ENCODE data around the gene FBXW4. TPM values are rescaled to one million over a fixed set of nuclear protein-coding genes. Genes with fewer than 3 reads are reported as not detected.

The FBXW4 gene
- total and polyA plus RNA-seq, 10 of the 15 experiments (the other 5 are each of a cell fraction or from before 2014, with no cell fraction given) = 5.7 to 42.0 (median 27.5) TPM

DNA sequence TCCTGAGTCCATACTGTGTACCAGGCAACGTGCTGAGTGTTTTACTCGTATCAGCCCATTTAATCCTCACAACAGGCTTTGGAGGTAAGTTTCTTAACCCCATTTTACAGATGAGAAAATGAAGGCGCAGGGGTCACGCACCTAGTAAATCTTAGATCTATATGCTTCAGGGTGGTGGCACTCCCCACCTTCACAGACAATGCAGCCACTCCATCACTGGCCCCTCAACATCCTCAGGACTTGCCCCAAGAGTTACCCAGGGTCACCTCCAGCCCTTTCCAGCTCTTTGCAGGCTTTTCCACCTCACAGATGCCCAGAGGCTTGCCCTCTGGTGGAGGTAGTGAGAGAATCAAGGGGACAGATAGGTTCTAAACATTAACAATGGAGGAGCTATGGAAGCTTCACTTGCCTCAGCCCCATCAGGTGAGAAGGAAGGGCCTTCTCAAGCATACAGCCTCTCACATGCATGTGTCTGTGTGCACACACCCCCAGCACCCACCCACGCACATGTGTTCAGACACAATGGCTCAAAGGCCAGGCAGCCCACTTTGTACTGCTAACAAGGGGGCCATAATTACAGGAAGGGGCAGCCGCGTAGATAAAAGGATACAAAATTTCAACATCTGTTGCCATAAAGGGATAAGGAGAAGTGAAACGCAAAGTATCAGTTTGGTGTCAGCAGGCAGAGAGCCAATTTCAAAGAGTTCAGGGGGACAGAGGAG lies 77.7 kb downstream of the FBXW4 start (continued):
- TF ChIP-seq, protein P1, sequence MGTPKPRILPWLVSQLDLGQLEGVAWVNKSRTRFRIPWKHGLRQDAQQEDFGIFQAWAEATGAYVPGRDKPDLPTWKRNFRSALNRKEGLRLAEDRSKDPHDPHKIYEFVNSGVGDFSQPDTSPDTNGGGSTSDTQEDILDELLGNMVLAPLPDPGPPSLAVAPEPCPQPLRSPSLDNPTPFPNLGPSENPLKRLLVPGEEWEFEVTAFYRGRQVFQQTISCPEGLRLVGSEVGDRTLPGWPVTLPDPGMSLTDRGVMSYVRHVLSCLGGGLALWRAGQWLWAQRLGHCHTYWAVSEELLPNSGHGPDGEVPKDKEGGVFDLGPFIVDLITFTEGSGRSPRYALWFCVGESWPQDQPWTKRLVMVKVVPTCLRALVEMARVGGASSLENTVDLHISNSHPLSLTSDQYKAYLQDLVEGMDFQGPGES (IDR thresholded peaks at IDR 0.05) = no peak
- TF ChIP-seq, protein P2, sequence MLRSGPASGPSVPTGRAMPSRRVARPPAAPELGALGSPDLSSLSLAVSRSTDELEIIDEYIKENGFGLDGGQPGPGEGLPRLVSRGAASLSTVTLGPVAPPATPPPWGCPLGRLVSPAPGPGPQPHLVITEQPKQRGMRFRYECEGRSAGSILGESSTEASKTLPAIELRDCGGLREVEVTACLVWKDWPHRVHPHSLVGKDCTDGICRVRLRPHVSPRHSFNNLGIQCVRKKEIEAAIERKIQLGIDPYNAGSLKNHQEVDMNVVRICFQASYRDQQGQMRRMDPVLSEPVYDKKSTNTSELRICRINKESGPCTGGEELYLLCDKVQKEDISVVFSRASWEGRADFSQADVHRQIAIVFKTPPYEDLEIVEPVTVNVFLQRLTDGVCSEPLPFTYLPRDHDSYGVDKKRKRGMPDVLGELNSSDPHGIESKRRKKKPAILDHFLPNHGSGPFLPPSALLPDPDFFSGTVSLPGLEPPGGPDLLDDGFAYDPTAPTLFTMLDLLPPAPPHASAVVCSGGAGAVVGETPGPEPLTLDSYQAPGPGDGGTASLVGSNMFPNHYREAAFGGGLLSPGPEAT (IDR thresholded peaks at IDR 0.05; ENCODE audit: low read depth) = peak; percentile 50; the same call in 1 of the 2 replicates
- TF ChIP-seq NR2C2 (IDR thresholded peaks at IDR 0.05; ENCODE audit: borderline replicate concordance, control insufficient read depth, insufficient read length, low read depth) (no peak), BRCA1 (IDR thresholded peaks at IDR 0.05; ENCODE audit: low read depth, low read length) (no peak), MTA2 (IDR thresholded peaks at IDR 0.05; ENCODE audit: low read depth) (peak; percentile 91), POLR2A (IDR thresholded peaks at IDR 0.05; ENCODE audit: low read depth, low read length) (0 out of 2 replicates have a peak, but pooled peaks have one; percentile 6)
- TF ChIP-seq, protein P3, sequence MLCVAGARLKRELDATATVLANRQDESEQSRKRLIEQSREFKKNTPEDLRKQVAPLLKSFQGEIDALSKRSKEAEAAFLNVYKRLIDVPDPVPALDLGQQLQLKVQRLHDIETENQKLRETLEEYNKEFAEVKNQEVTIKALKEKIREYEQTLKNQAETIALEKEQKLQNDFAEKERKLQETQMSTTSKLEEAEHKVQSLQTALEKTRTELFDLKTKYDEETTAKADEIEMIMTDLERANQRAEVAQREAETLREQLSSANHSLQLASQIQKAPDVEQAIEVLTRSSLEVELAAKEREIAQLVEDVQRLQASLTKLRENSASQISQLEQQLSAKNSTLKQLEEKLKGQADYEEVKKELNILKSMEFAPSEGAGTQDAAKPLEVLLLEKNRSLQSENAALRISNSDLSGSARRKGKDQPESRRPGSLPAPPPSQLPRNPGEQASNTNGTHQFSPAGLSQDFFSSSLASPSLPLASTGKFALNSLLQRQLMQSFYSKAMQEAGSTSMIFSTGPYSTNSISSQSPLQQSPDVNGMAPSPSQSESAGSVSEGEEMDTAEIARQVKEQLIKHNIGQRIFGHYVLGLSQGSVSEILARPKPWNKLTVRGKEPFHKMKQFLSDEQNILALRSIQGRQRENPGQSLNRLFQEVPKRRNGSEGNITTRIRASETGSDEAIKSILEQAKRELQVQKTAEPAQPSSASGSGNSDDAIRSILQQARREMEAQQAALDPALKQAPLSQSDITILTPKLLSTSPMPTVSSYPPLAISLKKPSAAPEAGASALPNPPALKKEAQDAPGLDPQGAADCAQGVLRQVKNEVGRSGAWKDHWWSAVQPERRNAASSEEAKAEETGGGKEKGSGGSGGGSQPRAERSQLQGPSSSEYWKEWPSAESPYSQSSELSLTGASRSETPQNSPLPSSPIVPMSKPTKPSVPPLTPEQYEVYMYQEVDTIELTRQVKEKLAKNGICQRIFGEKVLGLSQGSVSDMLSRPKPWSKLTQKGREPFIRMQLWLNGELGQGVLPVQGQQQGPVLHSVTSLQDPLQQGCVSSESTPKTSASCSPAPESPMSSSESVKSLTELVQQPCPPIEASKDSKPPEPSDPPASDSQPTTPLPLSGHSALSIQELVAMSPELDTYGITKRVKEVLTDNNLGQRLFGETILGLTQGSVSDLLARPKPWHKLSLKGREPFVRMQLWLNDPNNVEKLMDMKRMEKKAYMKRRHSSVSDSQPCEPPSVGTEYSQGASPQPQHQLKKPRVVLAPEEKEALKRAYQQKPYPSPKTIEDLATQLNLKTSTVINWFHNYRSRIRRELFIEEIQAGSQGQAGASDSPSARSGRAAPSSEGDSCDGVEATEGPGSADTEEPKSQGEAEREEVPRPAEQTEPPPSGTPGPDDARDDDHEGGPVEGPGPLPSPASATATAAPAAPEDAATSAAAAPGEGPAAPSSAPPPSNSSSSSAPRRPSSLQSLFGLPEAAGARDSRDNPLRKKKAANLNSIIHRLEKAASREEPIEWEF (IDR thresholded peaks at IDR 0.05; ENCODE audit: insufficient replicate concordance, low read depth, low read length) = no peak
- TF ChIP-seq, protein P4, sequence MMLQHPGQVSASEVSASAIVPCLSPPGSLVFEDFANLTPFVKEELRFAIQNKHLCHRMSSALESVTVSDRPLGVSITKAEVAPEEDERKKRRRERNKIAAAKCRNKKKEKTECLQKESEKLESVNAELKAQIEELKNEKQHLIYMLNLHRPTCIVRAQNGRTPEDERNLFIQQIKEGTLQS (IDR thresholded peaks at IDR 0.05; ENCODE audit: borderline replicate concordance, extremely low read depth, low read depth, low read length) = no peak
- TF ChIP-seq, protein P5, sequence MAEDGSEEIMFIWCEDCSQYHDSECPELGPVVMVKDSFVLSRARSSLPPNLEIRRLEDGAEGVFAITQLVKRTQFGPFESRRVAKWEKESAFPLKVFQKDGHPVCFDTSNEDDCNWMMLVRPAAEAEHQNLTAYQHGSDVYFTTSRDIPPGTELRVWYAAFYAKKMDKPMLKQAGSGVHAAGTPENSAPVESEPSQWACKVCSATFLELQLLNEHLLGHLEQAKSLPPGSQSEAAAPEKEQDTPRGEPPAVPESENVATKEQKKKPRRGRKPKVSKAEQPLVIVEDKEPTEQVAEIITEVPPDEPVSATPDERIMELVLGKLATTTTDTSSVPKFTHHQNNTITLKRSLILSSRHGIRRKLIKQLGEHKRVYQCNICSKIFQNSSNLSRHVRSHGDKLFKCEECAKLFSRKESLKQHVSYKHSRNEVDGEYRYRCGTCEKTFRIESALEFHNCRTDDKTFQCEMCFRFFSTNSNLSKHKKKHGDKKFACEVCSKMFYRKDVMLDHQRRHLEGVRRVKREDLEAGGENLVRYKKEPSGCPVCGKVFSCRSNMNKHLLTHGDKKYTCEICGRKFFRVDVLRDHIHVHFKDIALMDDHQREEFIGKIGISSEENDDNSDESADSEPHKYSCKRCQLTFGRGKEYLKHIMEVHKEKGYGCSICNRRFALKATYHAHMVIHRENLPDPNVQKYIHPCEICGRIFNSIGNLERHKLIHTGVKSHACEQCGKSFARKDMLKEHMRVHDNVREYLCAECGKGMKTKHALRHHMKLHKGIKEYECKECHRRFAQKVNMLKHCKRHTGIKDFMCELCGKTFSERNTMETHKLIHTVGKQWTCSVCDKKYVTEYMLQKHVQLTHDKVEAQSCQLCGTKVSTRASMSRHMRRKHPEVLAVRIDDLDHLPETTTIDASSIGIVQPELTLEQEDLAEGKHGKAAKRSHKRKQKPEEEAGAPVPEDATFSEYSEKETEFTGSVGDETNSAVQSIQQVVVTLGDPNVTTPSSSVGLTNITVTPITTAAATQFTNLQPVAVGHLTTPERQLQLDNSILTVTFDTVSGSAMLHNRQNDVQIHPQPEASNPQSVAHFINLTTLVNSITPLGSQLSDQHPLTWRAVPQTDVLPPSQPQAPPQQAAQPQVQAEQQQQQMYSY (CRISPR knock-in tag; IDR thresholded peaks at IDR 0.05) = no peak
- TF ChIP-seq, protein P6, sequence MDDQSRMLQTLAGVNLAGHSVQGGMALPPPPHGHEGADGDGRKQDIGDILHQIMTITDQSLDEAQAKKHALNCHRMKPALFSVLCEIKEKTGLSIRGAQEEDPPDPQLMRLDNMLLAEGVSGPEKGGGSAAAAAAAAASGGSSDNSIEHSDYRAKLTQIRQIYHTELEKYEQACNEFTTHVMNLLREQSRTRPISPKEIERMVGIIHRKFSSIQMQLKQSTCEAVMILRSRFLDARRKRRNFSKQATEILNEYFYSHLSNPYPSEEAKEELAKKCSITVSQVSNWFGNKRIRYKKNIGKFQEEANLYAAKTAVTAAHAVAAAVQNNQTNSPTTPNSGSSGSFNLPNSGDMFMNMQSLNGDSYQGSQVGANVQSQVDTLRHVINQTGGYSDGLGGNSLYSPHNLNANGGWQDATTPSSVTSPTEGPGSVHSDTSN (IDR thresholded peaks at IDR 0.05; ENCODE audit: insufficient replicate concordance, low read depth, low read length) = no peak
- TF ChIP-seq, protein P7, sequence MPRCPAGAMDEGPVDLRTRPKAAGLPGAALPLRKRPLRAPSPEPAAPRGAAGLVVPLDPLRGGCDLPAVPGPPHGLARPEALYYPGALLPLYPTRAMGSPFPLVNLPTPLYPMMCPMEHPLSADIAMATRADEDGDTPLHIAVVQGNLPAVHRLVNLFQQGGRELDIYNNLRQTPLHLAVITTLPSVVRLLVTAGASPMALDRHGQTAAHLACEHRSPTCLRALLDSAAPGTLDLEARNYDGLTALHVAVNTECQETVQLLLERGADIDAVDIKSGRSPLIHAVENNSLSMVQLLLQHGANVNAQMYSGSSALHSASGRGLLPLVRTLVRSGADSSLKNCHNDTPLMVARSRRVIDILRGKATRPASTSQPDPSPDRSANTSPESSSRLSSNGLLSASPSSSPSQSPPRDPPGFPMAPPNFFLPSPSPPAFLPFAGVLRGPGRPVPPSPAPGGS (IDR thresholded peaks at IDR 0.05; ENCODE audit: borderline replicate concordance, insufficient read depth, low read depth, low read length, poor library complexity, severe bottlenecking) = no peak

Data from GM12878 (cell line).